OCI-M2 (cell line): ENCODE results near the gene TMEM63A.
"Not testable (repeated sequence)": the region's sequence is repeated elsewhere in the genome, so short reads cannot be mapped to it uniquely, and the experiment has no call there.

Experiments used
- DNase-seq: peaks from one replicate; lab custom pipeline; 2025; ENCODE audit not compliant: unreplicated experiment; lab: John Stamatoyannopoulos, UW

The TMEM63A gene

DNA sequence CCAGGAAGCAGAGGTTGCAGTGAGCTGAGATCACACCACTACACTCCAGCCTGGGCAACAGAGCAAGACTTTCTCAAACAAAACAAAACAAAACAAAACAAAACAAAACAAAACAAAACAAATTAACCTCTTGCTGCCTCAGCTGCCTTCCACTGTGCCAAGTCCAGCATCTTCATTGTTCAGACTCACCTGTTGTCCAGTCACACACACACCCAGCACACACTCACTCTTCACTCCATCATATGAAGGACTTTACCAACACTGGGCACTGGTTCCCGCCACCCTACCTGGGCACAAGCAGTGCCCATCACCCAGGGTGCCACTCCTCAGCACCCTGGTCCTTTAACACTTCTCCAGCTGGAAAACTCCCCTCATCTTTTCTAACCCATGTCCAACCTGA is 27.3 kb upstream of the TMEM63A start:
- DNase-seq = no peak

DNA sequence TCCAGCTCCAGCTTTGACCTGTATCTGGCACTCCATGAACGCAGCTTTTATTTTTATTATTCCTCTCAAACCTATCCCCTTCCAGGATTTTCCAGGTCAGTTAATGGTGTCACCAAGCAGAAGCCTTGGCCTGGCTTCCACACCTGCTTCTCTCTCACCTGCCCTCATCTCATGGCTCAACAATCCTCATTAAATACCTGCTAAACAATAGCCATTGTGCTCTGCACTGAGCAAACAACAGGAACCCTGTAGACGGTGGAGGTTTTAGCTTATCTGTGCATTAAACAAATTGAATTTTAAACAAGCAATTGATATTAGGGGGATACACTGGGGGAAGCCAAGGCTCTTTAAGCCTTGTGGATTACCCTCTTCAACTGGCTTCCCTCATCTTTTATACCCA is 26.6 kb upstream of the TMEM63A start:
- no peak for DNase-seq

DNA sequence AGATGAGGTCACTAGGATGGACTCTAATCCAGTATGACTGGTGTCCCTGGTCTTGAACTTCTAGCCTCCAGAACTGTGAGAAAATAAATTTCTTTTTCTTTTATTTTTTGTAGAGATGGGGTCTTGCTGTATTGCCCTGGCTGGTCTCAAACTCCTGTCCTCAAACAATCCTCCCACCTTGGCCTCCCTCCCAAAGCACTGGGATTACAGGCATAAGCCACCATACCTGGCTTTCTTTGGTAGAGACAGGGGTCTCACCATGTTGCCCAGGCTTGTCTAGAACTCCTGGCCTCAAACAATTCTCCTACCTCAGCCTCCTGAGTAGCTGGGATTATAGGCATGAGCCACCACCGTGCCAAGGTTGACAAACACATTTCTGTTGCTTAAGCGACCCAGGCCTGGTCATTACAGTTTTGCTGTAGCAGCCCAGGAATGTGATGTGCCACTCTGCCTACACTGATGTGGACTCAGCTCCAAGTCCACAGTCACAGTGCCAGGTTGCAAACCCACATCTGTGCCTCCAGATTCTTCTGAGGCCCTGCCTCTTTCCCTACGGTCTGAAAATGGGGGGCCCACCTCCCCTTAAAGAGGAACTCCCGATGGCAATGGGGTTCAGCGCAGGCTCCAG is 25.9 kb upstream of the TMEM63A start:
- no peak for DNase-seq

DNA sequence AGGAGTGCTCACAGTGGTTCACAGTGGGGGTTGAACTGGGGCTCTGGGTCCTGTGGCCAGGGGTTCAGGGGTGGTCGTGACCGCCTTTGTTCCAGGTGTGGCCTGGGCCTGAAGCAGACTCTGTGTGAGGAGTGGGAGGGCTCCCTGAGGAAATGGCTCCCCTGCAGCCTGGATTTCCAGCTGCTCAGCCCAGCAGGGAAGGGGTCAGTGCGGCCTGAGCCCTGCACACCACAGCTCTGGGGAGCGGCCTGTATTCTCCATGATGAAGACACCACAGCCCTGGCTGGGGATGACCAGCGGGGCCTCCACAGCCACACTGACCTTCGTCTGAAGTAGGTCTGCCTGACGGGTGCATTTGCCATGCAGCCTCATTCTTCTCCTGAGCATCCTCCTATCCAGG is 25.2 kb upstream of the TMEM63A start:
- DNase-seq = no peak

DNA sequence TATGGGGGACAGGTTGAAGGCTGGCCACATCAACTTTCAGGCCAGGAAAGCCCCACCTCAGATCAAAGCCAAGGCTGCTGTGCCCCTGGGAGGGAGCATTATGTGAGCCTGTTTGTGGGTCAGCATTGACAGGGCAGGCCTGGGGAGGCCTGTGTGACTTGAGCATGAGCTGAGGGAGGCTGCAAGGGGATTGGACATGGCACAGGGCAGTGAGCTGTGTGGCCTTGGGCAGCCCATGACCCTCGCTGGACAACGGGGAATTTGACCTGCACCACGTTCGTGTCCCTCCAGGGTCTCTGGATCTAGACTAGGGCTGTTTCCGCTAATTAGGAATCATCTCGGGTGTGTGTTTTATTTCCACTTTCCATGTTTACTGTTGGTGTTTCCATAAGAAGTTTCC is 24.3 kb upstream of the TMEM63A start:
- no peak for DNase-seq

DNA sequence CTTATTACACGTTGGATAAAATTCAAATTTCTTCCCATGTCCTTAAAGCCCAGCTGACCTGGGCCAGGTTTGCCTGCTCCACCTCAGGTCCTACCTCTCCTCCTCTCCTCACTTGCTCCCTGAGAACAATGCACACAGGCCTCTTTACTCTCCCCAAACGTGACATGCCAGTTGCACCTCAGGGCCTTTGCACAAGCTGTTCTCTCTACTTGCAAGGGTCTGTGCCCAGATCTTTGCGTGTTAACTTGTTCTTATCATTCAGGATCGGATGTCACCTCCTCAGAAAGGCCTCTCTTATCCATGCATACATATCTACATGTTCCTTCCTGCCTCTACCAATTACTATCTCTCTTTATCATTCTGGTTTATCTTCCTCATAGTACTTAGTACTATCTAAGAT is 21.4 kb upstream of the TMEM63A start:
- DNase-seq = no peak

DNA sequence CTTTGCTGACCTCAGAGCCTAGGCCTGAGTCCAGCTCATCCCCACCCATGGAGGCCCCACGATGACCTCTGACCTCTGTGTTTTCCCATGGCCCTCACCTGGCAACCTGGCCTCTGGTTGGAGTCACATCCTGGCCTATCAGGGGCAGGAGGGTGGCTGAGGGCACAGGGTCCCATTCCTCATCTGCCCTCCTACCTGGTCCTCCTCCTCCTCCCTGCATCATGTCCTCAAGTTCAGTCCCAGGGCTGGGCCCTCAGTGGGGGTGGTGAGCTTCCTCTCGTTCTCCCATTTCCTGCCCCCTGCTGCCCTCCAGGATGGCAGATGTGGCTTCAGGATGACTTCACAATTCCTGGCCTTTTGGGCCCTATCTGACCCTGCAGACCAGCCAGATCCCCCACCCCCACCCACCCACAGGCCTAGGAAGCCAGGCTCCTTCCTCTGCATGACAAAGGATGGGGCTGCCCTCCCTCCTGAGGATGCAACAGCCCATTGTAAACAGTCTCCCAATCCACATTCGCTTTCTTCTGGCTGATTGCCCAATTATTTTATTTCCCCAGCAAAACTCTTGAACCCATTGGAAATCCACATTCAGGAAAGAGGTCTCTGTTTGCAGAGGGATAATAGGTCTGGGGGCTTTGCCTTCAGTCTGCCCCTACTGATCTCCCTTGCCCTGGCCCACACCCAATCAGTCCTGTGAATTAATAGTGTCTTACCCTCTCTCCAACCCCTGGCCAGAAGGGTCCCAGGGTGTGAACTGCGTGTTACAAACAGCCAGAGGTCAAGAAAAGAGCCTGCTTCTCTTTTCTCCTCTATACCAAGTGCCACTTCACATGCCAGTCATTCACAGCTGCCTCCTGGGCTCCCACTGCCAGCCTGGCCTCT is 17.1 kb upstream of the TMEM63A start:
- no peak for DNase-seq

DNA sequence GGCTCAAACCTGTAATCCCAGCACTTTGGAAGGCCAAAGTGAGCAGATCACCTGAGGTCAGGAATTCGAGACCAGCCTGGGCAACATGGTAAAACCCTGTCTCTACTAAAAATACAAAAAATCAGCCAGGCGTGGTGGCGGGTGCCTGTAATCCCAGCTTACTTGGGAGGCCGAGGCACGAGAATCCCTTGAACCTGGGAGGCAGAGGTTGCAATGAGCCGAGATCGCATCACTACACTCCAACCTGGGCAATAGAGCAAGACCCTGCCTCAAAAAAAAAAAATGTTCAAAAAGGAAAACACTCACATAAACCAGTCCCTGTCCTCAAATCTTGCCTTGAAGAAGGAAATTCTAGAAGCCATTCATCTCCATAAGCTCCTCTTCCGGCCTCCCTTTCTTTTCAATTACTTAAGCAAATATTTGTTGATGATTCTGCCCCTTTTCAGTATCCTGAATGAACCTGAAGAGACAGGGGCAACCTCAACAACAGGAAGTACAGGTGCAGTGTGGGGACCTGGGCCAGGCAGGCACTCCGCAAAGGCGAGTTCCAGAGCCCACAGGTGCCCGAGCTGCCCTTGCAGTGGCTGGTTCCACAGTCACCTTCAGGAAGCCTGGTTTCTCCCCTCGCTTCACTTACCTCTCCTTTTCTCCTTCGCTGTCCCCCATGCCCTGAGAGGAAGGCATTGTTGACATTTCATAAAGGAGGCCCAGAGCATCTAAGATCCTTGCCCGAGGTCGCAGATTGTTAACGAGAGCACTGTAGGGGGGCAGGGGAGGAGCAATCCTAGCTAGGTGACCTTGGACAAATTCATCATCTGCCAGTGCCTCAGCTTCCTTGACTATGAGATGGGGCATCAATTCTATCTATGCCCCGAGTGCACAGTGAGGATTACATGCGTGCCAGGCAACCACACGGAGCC is 15.7 kb upstream of the TMEM63A start:
- DNase-seq = no peak

DNA sequence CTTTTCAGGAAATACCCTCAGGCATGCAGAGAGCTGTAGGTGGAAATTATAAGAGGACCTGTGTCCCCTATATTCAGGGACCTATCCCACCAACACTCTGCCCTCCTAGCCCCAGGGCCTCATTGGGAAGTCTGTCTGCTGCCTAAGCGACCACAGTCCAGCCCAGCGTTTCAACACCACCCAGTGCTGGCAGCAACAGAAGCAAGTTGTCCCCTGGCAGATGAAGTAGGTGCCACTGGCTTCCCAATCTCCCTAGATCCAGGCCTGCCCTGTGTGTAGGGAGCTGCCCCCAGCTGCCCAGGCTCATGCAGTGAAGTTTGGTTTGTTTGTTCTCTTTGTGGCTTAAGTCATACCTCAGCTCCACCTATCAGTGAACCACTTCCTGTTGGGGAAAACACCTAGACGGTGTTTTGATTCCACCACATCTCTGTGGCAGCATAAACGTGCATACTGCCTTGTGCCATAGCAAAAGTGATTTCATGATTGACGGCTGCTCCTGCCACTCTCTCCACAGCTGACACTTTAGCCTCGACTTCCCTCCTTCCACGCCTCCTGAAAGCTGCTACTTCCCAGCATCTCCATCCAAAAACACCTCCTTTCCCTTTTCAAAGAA is 14.9 kb upstream of the TMEM63A start:
- DNase-seq = no peak

DNA sequence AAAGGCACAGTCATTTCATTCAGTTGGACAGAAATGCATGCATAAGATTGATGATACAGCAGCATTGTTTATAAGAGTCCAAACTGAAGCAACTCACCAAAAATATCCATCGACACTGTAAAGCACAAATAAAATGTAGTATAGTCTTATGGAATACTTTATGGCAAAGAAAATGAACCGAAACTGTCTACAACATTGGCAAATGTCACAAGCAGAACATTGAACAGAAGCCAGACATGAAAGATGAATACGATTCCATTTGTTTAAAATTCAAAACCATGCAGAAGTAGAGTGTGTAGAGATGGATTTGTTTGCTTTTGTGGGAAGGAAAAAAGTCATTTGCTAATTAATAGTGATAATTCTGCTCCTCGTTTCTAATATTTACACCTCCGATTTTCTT is 14.3 kb upstream of the TMEM63A start:
- no peak for DNase-seq

DNA sequence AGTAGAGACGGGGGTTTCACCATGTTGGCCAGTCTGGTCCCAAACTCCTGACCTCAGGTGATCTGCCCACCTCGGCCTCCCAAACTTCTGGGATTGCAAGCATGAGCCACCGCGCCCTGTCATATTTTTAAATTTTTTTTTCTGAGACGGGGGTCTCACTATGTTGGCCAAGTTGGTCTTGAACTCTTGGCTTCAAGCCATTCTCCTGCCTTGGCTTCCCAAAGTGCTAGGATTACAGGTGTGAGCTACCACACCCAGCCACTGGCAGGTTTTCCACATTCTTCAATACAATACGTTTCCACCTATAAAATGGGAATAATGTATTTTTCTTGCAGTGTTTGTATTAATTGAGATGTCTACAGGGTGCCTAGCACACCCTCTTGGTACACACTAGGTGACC is 10.1 kb upstream of the TMEM63A start:
- DNase-seq = no peak

DNA sequence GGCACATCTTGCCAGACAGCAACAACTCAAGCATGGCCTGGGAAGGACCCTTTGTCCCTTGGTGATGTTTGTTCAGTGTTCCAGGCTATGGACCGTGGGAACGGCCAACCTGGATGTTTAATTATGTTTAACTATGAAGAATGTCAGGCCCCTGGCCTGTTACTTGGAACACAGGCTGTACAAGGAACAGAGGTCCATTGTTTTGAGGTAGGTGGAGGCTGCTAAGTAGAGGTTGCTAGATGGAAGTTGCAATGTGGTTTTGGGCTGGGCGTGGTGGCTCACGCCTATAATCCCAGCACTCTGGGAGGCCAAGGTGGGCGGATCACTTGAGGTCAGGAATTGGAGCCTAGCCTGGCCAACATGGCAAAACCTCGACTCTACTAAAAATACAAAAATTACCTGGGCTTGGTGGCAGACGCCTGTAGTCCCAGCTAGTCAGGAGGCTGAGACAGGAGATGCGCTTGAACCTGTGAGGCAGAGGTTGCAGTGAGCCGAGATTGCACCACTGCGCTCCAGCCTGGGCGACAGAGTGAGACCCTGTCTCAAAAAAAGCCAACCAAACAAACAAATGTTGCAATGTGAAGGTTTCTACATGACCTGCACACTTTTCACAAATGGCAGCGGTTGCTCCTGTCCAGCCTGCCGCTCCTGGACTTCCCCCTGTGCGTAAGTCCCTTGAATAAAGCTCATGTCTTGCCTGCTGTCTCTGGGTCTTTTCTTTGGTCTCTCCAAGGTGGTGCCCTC is 9.2 kb upstream of the TMEM63A start:
- DNase-seq = no peak

DNA sequence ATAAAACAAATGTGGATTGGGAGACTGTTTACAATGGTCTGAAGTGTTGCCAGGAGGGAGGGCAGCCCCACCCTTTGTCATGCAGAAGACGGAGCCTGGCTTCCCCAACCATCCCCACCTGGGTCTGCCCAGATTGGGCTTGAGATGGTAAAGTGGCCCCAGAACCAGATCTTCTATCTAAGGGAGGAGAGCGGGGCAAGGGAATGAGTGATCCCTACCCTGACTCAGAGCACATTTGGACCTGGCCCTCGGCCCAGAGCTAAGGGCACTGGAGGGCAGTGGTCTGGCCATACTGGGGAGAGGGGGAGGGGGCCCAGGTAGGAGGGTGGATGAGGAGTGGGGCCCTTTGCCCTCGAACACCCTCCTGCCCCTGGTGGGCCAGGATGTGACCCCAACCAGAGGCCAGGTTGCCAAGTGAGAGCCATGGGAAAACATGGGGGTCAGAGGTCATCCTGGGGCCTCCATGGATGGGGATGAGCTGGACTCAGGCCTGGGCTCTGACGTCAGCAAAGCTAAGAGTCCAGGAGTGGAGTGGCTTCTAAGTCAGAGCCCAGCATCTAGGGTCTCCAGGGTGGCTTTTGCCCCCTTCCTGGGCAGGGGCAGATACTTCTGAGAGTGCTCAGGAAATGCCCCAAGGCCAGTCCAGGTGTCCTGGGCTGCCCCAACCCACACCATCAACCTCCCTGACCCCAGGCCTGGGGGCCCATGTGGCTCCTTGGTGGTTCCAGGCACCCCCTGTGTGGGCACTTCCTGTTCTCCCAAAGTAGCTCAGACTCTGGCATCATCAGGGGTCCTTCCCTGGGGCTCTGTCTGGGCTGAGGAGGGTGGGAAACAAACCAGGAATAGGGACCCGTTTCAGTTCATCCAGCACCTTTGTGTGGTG is 8.4 kb upstream of the TMEM63A start:
- no peak for DNase-seq

DNA sequence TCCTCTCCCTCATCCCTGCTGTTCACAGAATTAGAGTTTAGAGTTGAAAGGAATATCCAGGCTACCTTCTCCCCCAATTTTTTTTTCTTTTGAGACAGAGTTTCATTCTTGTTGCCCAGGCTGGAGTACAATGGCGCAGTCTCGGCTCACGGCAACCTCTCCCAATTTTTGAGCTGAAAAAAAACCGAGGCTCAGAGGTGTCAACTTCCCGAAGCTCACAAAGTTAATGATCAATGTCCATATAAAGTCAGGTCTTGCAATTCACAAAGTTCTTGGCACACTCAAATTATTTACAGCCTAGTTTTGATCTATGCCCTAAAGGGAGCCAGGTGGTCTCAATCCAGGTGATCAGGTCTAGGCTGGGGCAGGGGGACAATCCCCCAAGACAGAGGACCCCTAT is 7.6 kb upstream of the TMEM63A start:
- no peak for DNase-seq

DNA sequence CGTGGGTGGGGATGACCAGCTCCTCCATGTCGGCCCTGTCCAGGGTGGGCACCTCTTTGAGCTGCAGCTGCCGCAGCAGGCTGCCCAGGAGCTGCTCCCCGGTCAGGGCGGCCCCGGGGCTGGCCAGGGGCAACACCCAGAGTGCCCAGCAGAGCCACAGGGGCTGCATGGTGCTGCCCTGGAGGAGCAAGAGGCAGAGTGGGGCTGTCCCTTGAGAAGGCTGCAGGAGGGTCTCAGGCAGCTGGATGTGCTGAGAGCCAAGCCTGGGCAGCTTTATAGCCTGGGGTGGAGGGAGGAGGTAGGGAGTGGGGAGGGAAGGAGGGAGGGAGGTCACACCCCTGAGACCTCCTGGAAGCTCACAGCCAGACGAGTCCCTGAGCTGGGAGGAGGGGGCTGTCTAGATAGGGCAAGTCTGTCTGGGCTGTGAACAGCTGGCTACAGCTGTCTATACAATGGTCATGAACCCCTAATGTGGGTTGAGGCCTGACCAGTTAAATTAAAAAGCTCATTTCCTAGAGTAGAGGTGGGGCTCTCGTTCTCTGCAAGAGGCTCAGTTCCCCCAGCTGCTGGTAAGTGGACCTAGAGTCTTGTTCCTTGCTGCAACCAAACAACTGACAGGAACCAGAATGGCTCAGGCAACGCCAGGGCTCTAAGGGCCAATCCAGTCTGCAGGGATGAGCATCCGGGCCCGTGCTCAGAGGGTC is 6.9 kb upstream of the TMEM63A start, which contains the start of gene LEFTY1:
Gene LEFTY1, minus strand, starts transcription at position 249 of the 704 bp plus-strand sequence. Its CDS starts 80 bp downstream, at position 169.
- DNase-seq = no peak

DNA sequence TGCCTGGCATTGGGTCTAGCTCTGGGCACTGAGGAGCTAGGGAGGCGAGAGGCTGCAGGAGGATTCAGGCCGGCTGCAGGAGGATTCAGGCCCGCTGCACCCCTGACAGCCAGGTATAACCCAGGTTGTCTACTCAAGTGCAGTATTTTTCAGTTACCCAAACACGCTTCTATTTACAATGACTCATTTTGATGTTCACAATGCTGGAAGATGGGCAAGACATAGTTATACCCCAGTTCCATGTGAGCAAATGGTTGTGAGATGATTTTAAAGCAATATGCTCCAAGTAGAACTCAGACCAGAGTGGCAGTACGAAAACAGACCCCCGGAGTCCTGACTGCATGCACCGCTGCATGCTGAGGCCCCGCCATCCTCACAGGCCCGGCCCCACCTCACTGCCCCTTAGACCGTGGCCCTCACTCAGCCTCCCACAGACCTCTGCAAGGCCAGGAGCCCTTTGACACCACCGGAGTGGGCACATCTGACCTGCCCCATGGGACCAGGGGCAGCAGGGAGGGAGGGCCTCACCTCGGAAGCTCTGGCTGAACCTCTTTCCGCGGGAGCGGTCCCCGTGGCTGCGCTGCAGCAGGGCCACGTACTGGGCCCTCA is 6.2 kb upstream of the TMEM63A start:
- DNase-seq = no peak

DNA sequence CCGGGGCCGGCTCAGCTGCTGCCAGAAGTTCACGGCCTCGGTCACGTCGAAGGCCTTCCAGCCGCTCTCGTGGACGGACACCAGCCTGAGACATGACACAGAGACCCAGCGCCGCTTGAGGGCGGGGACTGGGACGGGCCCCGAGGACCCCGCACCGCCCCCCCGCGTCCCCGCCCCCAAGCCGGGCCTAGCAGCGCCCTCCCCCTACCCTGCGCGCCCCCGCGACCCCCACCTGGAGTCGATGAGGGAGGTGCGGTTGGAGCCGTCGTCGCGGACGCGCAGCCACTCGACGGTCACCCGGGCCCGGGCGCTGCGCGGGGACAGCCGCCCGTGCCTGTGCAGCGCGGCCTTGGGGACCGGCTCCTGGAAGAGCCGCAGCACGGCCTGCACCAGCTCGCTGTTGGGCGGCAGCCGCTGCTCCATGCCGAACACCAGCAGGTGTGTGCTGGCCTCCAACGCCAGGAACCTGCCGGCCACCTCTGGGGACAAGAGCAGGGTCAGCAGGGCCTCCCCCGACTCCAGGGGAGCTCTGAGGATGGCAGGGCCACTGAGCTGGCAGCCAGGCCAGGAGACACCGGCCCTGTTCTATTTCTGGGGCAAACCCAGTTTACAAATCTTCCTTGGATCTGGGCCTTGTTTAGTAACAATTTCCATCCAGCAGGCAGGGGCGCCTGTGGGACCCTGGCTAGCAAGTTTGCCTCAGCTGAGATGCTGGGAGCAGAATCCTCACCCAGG is 5.5 kb upstream of the TMEM63A start:
- not testable (repeated sequence) for DNase-seq

DNA sequence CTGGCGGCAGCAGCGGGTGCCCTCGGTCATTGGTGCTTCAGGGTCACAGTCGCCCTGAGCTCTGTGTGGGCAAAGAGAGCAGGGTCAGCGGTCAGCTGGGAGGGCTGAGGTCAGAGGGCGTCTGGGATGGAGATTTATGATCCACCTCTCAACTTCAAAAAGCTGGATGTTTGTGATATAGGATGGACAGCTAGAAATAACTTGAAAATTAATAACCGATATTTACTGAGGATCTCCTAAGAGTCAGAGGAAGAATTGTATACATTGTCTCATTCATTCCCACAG is 4.8 kb upstream of the TMEM63A start:
- DNase-seq = no peak
